DOHH2 (cell line): ENCODE data around the gene CD247.

Source experiments
- H3F3A ChIP-seq: fragments of 200-600 bp; sonication (generic), shearing (Covaris generic); 2 replicates; pipeline ENCODE4 v1.6.0; 2016; ENCODE audit warnings: antibody characterized with exemption, mild to moderate bottlenecking; ENCODE audit not compliant: control insufficient read depth, insufficient read depth
- H3K27ac ChIP-seq: fragments of 200-600 bp; sonication (generic); 2 replicates; pipeline ENCODE4 v1.5.1; 2014; ENCODE audit warnings: low read depth, mild to moderate bottlenecking, low read length, moderate library complexity
- H3K27me3 ChIP-seq: fragments of 200-600 bp; sonication (generic); 2 replicates; pipeline ENCODE4 v1.6.1; 2014; ENCODE audit warnings: mild to moderate bottlenecking, low read length, mixed read lengths; ENCODE audit not compliant: control insufficient read depth
- H3K36me3 ChIP-seq: fragments of 200-600 bp; sonication (generic); 2 replicates; pipeline ENCODE4 v1.6.1; 2014; ENCODE audit warnings: mild to moderate bottlenecking, low read length, moderate library complexity, mixed read lengths; ENCODE audit not compliant: control insufficient read depth
- H3K4me1 ChIP-seq: fragments of 200-600 bp; sonication (generic); 2 replicates; pipeline ENCODE4 v1.6.1; 2014; ENCODE audit warnings: mild to moderate bottlenecking, low read length, mixed read lengths; ENCODE audit not compliant: control insufficient read depth
- H3K4me2 ChIP-seq: fragments of 200-600 bp; sonication (generic); 2 replicates; pipeline ENCODE4 v1.6.0; 2014; ENCODE audit warnings: mild to moderate bottlenecking, low read length, moderate library complexity
- H3K4me3 ChIP-seq: fragments of 200-600 bp; sonication (generic); 2 replicates; pipeline ENCODE4 v1.5.1; 2014; ENCODE audit warnings: mild to moderate bottlenecking, low read length, mixed read lengths
- H3K79me2 ChIP-seq: fragments of 200-600 bp; sonication (generic); 2 replicates; pipeline ENCODE4 v1.6.1; 2014; ENCODE audit warnings: mild to moderate bottlenecking, low read length, mixed read lengths; ENCODE audit not compliant: control insufficient read depth
- H3K9me2 ChIP-seq: fragments of 200-600 bp; sonication (generic); replicated peaks from 2 replicates; pipeline ENCODE4 v1.6.1; 2014; ENCODE audit warnings: mild to moderate bottlenecking, low read length, mixed read lengths; ENCODE audit not compliant: control insufficient read depth
- H3K9me3 ChIP-seq: fragments of 200-600 bp; sonication (generic); 2 replicates; pipeline ENCODE4 v1.6.1; 2014; ENCODE audit warnings: antibody characterized with exemption, low read length, mixed read lengths; ENCODE audit not compliant: control insufficient read depth, insufficient read depth
- H4K20me1 ChIP-seq: fragments of 200-600 bp; sonication (generic); 2 replicates; pipeline ENCODE4 v1.6.0; 2014; ENCODE audit warnings: low read depth, mild to moderate bottlenecking, antibody characterized with exemption, low read length, moderate library complexity; ENCODE audit not compliant: control insufficient read depth, insufficient read depth
- EZH2phosphoT487 ChIP-seq: fragments of 200-600 bp; sonication (generic); IDR thresholded peaks from 2 replicates; pipeline ENCODE4 v1.6.1; 2017; ENCODE audit warnings: borderline replicate concordance, mild to moderate bottlenecking, antibody characterized with exemption, low read length, moderate library complexity, mixed read lengths
- TF ChIP-seq, protein P1 (sequence below): fragments of 200-600 bp; sonication (generic); IDR thresholded peaks from one replicate; pipeline ENCODE4 v1.5.1; 2014; ENCODE audit warnings: antibody characterized with exemption, mild to moderate bottlenecking, low read depth, low read length; ENCODE audit not compliant: poor library complexity, severe bottlenecking

Gene CD247

DNA sequence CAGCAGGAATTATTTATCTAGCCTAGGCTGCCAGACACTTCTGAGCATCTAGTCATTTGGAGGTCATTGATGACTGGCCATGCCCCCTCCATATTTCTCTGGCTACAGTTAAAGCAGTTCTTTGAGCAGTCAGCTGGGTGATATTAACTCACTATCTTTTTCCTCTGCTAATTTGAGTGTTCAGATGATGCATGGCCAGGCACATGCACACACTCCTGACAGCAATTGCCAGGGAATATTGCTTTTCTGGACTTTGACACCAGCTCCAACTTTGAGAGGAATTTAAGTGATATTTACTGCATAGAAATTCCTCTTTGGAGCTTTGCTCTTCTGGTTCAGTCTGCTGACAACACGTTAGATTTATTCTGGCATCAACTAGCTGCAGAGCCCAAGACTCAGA lies 52.6 kb downstream of the CD247 start:
- no peaks in the 10 kb centered on the region for H3K9me2 ChIP-seq

DNA sequence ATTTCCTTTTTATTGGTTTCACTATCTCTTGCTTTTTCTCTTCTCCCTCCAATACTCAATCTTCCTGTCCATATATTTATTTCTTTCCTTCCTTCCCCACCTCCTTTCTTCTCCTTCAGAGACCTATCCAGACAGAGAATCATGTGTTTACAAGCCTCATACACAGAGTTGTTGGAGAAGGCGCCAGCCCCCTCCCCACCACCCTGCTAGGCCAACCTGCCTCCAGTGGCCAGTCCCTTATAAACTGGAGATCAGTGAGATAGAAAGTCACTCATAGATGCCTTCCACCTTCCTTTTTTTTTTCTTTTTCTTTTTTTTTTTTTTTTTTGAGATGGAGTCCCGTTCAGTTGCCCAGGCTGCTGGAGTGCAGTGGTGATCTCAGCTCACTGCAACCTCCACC lies 53.3 kb downstream of the CD247 start:
- TF ChIP-seq EZH2phosphoT487: no peak
- TF ChIP-seq, protein P1, sequence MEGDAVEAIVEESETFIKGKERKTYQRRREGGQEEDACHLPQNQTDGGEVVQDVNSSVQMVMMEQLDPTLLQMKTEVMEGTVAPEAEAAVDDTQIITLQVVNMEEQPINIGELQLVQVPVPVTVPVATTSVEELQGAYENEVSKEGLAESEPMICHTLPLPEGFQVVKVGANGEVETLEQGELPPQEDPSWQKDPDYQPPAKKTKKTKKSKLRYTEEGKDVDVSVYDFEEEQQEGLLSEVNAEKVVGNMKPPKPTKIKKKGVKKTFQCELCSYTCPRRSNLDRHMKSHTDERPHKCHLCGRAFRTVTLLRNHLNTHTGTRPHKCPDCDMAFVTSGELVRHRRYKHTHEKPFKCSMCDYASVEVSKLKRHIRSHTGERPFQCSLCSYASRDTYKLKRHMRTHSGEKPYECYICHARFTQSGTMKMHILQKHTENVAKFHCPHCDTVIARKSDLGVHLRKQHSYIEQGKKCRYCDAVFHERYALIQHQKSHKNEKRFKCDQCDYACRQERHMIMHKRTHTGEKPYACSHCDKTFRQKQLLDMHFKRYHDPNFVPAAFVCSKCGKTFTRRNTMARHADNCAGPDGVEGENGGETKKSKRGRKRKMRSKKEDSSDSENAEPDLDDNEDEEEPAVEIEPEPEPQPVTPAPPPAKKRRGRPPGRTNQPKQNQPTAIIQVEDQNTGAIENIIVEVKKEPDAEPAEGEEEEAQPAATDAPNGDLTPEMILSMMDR: no peak
- H3K4me3 ChIP-seq: no peak overlapping the region
- H3K9me3 ChIP-seq: no peaks in the 10 kb centered on the region
- H3K79me2 ChIP-seq: no peaks in the 10 kb centered on the region
- H3K9me2 ChIP-seq: no peaks in the 10 kb centered on the region
- H3K4me1 ChIP-seq: peaks cover 3% of the 10 kb centered on the region; the same call in 1 of the 2 replicates
- no peak overlapping the region for H3K27ac ChIP-seq
- no peaks in the 10 kb centered on the region for H3F3A ChIP-seq
- H3K4me2 ChIP-seq: no peak overlapping the region
- H4K20me1 ChIP-seq: no peaks in the 10 kb centered on the region
- no peaks in the 10 kb centered on the region for H3K27me3 ChIP-seq
- no peaks in the 10 kb centered on the region for H3K36me3 ChIP-seq

More for the DNA sequence above, 52.6 kb downstream of the CD247 start:
- H3K79me2 ChIP-seq: no peaks in the 10 kb centered on the region
- no peaks in the 10 kb centered on the region for H3K27me3 ChIP-seq
- H4K20me1 ChIP-seq: no peaks in the 10 kb centered on the region
- peaks cover 3% of the 10 kb centered on the region; the same call in 1 of the 2 replicates for H3K4me1 ChIP-seq
- no peak overlapping the region for H3K4me3 ChIP-seq
- TF ChIP-seq, protein P1: no peak
- no peak for TF ChIP-seq EZH2phosphoT487
- no peaks in the 10 kb centered on the region for H3K9me3 ChIP-seq
- no peak overlapping the region for H3K27ac ChIP-seq
- no peak overlapping the region for H3K4me2 ChIP-seq
- no peaks in the 10 kb centered on the region for H3F3A ChIP-seq
- no peaks in the 10 kb centered on the region for H3K36me3 ChIP-seq

DNA sequence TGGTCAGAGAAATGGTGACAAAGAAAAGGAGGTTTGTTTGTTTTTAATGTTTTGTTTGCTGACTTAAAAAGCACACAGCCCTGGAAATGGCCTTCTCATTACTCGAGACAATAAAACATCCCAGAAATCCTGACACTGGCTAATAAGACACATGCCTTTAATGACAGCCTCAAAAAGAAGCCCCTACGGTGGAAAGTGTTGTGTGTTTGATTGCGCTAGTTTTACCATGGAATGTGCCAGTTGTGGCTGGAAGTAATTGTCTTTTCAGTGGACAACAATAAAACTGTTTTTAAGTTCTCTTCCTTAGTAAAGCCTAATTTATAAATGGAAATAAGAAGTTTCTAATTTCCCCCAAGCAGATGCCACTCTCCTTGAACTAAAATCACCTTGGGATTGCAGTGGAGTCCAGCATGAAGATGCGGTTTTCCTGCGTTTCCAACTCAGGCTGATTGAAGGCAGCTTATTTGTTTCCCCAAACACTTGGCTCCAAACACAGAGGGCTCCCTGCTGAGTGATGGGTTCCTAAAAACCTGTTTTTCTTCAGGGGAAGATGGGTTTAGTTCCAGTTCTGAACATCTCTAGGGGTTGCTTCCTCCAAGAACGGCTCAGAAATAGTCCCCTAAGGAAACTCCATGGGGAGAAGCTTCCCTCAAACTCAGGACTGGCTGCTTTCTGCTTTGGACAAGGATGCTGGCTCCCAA lies 54.3 kb downstream of the CD247 start:
- Histone ChIP-seq H3K9me2 (no peaks in the 10 kb centered on the region), H3K79me2 (no peaks in the 10 kb centered on the region), H3K36me3 (no peaks in the 10 kb centered on the region), H4K20me1 (no peaks in the 10 kb centered on the region), H3K27me3 (no peaks in the 10 kb centered on the region), H3F3A (no peaks in the 10 kb centered on the region), H3K27ac (no peak overlapping the region), H3K4me3 (no peak overlapping the region), H3K4me1 (peaks cover 3% of the 10 kb centered on the region; the same call in 1 of the 2 replicates), H3K9me3 (no peaks in the 10 kb centered on the region), H3K4me2 (no peak overlapping the region)
- no peak for TF ChIP-seq EZH2phosphoT487
- TF ChIP-seq, protein P1: no peak
